HCT116 (cell line): Measurements from ENCODE around the gene GRK2.

Source experiments
- CEBPB ChIP-seq: IDR thresholded peaks from 2 replicates; pipeline ENCODE4 v1.6.1; 2012; ENCODE audit warnings: low read depth
- EGR1 ChIP-seq: IDR thresholded peaks from 2 replicates; pipeline ENCODE4 v1.6.1; 2012; ENCODE audit warnings: low read depth
- EZH2 ChIP-seq: fragments of 200-600 bp; sonication (generic); IDR thresholded peaks from 2 replicates; pipeline ENCODE4 v1.6.1; 2017; ENCODE audit warnings: antibody characterized with exemption, mixed run types
- JUND ChIP-seq: IDR thresholded peaks from 2 replicates; pipeline ENCODE4 v1.6.1; 2012
- POLR2A ChIP-seq: IDR thresholded peaks from 2 replicates; pipeline ENCODE4 v1.7.0; 2011; ENCODE audit warnings: borderline replicate concordance; ENCODE audit not compliant: insufficient read depth, insufficient read length; ENCODE audit errors: extremely low read depth
- POLR2AphosphoS5 ChIP-seq: IDR thresholded peaks from 2 replicates; pipeline ENCODE4 v1.6.1; 2011; ENCODE audit warnings: mild to moderate bottlenecking, low read depth, low read length, moderate library complexity
- RAD21 ChIP-seq: IDR thresholded peaks from 2 replicates; pipeline ENCODE4 v1.6.1; 2012; ENCODE audit warnings: low read depth, mild to moderate bottlenecking
- SP1 ChIP-seq: IDR thresholded peaks from 2 replicates; pipeline ENCODE4 v1.6.1; 2012; ENCODE audit warnings: low read depth
- TCF7L2 ChIP-seq: IDR thresholded peaks from 2 replicates; pipeline ENCODE4 v1.7.0; 2011; ENCODE audit warnings: borderline replicate concordance, inconsistent platforms; ENCODE audit not compliant: insufficient read depth, insufficient read length; ENCODE audit errors: extremely low read depth
- YY1 ChIP-seq: IDR thresholded peaks from 2 replicates; pipeline ENCODE4 v1.6.1; 2011; ENCODE audit warnings: low read length, low read depth, moderate library complexity, mild to moderate bottlenecking; ENCODE audit not compliant: insufficient replicate concordance; ENCODE audit errors: extremely low read depth
- ZFX ChIP-seq: fragments of 450-650 bp; IDR thresholded peaks from 2 replicates; pipeline ENCODE4 v1.6.1; 2017
- TF ChIP-seq, protein P1 (sequence below), 3 experiments: fragments of 200-600 bp in 1 of 3; sonication (generic) in 1 of 3; IDR thresholded peaks in 2 of 3; conservative IDR thresholded peaks in 1 of 3; 2 replicates each; pipeline ENCODE4 v1.5.1; 2012 to 2017; ENCODE audit warnings: low read depth in 2 of 3, low read length in 2 of 3, antibody characterized with exemption in 1 of 3, borderline replicate concordance in 1 of 3, control low read depth in 1 of 3, mild to moderate bottlenecking in 1 of 3, mixed read lengths in 1 of 3, mixed run types in 1 of 3, moderate library complexity in 1 of 3; ENCODE audit not compliant: insufficient read depth in 1 of 3
- TF ChIP-seq, protein P2 (sequence below): IDR thresholded peaks from 2 replicates; pipeline ENCODE4 v1.6.1; 2012

DNA sequence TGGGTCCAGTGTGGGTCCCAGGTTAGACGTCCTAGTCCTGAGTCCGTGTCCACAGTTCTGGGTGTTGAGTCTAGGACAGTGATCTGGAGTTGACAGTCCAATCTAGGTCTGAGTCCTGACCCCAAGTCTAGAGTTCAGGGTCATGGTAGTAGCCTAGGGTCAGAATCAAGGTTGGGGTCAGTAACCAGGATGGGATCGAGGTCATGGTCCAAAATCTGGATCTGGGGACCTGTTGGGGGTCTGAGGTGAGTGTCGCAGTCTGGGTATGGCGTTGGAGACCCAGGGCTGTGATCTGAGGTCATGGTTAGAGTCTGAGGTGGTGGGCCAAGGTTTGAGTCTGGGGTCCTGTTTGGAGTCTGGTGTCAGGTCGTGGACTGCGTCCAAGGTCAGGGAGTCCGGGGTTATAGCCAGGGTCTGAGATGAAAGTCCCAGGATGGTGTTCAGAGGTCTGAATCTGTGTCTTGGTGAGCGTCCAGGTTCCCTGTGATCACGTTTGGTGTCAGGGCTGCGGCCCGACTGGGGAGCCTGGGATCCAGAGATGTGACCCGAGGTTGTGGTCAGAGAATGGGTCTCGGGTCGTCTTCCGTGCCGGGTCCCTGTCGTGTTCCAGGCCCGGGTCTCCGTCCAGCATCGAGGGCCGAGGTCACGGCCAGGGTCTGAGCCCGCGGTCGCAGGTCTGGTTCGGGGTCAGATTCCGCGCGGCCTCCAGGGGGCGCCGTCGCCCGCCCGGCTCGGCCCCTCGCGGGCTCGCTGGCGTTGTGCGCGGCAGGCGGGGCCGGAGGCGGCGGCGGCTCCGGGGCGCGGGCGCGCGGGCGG lies 432 bp upstream of the GRK2 start:
- TF ChIP-seq JUND = no peak
- TF ChIP-seq, protein P1, sequence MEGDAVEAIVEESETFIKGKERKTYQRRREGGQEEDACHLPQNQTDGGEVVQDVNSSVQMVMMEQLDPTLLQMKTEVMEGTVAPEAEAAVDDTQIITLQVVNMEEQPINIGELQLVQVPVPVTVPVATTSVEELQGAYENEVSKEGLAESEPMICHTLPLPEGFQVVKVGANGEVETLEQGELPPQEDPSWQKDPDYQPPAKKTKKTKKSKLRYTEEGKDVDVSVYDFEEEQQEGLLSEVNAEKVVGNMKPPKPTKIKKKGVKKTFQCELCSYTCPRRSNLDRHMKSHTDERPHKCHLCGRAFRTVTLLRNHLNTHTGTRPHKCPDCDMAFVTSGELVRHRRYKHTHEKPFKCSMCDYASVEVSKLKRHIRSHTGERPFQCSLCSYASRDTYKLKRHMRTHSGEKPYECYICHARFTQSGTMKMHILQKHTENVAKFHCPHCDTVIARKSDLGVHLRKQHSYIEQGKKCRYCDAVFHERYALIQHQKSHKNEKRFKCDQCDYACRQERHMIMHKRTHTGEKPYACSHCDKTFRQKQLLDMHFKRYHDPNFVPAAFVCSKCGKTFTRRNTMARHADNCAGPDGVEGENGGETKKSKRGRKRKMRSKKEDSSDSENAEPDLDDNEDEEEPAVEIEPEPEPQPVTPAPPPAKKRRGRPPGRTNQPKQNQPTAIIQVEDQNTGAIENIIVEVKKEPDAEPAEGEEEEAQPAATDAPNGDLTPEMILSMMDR (IDR thresholded peaks at IDR 0.05 in 2 of 3, conservative IDR thresholded peaks at IDR 0.05 in 1 of 3; ENCODE audit: borderline replicate concordance in 1 of 3, insufficient read depth in 1 of 3, low read depth in 2 of 3, low read length in 2 of 3) = peak in 2 of 3 experiments; percentile 59 to 68; a peak in 4 of 6 replicates
- TF ChIP-seq EZH2 = no peak
- TF ChIP-seq SP1 = no peak
- TF ChIP-seq POLR2A = no peak
- no peak for TF ChIP-seq ZFX
- TF ChIP-seq TCF7L2 = no peak
- no peak; the same call in 1 of the 2 replicates for TF ChIP-seq RAD21
- TF ChIP-seq POLR2AphosphoS5 = no peak
- no peak for TF ChIP-seq CEBPB
- TF ChIP-seq, protein P2, sequence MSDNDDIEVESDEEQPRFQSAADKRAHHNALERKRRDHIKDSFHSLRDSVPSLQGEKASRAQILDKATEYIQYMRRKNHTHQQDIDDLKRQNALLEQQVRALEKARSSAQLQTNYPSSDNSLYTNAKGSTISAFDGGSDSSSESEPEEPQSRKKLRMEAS = no peak
- peak; percentile 24 for TF ChIP-seq YY1
- TF ChIP-seq EGR1 = no peak
